ENCODE measurements around the gene SCLT1.

SCLT1 gene

GRCh38 chr4:128957459-128957858, 135.9 kb downstream of the SCLT1 start:
- no peak for DNase-seq (ENCODE audit: low read depth)

GRCh38 chr4:128955751-128956150, 137.6 kb downstream of the SCLT1 start:
- no peak for DNase-seq (ENCODE audit: low read depth)

DNA sequence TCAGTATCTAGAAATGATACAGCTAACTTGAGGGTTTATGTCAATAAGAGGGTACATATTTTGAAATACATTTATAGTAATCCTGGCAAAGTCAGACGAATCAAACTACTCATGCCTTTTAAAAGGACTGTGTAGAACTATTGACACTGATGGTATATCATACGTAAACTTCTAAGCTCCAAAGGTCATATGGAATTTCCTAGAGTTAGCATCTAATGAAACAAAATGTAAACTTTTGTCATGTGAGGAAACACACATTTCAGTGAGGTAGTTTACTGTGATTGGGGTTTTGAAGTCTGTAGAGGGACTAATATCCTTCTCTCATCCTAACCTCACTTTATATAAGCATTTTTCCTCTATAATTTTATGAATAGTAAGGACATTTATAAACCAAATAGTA, 138.4 kb downstream of the SCLT1 start:
- no peak for DNase-seq (ENCODE audit: low read depth)

DNA sequence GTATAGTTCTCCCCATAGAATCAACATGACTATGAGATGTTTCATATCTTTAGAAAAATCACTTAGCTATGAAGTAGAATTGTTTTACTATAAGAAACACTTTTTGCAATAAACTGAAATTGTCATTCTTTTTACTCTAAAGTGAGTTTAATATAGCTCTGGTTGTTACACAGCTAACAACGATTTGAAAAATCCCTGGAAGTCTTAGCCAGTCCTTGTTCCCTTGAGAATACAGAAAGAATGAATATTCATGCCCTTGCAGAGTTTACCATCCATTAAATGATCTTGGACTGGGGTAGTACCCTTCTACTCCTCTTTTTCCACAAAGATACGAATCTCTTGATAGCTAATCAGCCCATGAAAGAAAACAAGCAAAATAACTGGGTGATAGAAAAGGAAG, 142.0 kb downstream of the SCLT1 start:
- DNase-seq (ENCODE audit: low read depth), result no peak

DNA sequence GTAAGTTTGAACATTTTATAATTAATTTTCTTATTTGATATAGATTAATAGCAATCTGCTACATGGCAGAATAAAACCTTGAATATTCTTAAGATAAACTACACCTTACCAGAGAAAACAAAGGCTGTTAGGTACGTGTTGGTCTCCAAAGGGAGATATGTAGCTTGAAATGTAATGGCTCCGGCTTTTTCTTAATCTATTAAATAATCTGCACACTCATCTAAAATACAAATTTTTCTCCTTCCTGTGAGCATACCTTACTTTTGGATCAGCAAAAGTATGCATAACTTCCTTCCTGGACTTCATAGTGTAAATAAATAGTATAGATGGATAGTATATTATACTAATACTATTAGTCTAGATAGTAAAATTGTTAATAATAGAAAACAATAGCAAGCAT, 142.5 kb downstream of the SCLT1 start:
- no peak for DNase-seq (ENCODE audit: low read depth)

GRCh38 chr4:128946916-128947315, 146.4 kb downstream of the SCLT1 start:
- no peak for DNase-seq (ENCODE audit: low read depth)

GRCh38 chr4:128942607-128943006, 150.7 kb downstream of the SCLT1 start:
- DNase-seq (ENCODE audit: low read depth), result no peak

DNA sequence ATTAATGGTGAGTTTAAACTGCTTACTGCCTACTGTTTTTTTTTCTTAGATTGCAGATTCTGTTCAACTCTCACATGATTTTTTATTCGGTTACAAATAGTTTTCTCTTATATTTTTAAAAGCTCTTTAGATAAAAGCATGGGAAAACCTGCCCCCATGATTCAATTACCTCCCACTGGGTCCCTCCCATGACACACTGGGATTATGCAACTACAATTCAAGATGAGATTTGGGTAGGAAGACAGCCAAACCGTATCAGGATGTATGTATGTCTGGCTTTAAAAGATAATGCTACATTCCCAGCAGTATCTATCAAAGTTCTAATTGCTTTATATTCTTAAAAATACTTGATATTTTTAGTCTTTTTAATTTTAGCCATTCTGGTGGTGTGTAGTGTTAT, 152.4 kb downstream of the SCLT1 start:
- no peak for DNase-seq (ENCODE audit: low read depth)

DNA sequence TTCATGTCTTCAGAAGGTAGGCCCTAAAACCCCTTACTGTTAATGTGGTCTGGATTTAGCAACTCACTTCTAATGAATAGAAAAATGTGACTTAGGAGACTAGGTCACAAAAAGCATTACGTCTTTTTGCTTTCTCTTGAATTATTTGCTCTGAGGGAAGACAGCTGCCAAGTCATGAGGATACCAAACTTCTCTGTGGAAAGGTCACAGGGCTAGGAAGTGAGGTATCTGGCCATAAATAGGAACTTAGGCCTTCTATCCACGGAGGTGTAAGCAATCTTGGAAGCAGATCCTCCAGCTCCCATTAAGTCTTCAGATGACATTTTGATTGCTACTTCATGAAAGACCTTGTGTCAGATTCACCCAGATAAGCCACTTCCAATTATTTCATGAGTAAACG, 163.3 kb downstream of the SCLT1 start:
- no peak for DNase-seq (ENCODE audit: low read depth)

GRCh38 chr4:128924951-128925350, 168.4 kb downstream of the SCLT1 start:
- no peak for DNase-seq (ENCODE audit: low read depth)

- DNase-seq (ENCODE audit: low read depth), result no peak
These were observed 171.4 kb downstream of the SCLT1 start for GRCh38 chr4:128921954-128922353.

- DNase-seq (ENCODE audit: low read depth), result no peak
These were observed 175.6 kb downstream of the SCLT1 start for GRCh38 chr4:128917781-128918180.

- no peak for DNase-seq (ENCODE audit: low read depth)
These were observed 176.5 kb downstream of the SCLT1 start for GRCh38 chr4:128916832-128917231.

- no peak for DNase-seq (ENCODE audit: low read depth)
These were observed 177.8 kb downstream of the SCLT1 start for GRCh38 chr4:128915544-128915943.

DNA sequence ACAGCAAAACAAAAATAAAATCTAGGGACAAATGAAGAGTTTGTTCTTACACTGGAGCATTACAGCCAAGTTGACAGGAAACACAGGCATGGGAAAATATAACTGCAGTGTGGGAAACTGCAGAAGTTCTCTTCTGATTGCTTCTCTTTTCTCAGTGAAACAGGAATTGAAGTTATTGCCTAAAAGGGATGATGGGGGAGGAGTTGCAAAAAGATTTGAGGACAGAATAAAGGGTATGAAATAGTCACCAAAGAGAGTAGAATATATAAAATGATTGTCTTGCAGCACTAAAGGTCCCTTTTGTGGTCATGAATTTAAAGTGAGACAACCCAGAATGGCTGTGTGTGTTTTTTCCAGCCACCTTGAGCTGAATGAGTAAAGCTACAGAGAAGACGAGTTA, 180.1 kb downstream of the SCLT1 start:
- no peak for DNase-seq (ENCODE audit: low read depth)

DNA sequence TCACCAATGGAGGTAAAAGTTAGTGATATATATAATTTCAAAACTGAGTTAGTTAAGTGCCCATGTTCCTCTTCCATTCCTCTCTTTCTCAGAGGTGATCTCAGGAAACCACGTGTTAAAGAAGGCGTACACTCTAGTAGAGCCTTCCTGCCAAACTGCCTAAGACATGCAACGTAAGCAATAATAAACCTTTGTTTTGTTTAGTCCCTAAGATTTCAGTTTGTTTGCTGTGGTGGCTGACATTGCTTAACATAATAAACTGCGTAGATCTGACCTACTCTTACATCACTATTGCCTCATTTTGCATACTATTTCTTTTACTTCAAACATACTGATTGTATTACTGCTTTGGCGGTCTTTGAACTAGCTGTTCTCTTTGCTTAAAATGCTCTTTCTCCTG, 184.6 kb downstream of the SCLT1 start:
- DNase-seq (ENCODE audit: low read depth), result no peak

GRCh38 chr4:128907981-128908380, 185.4 kb downstream of the SCLT1 start:
- no peak for DNase-seq (ENCODE audit: low read depth)

GRCh38 chr4:128906581-128906980, 186.8 kb downstream of the SCLT1 start:
- no peak for DNase-seq (ENCODE audit: low read depth)

GRCh38 chr4:128904821-128905220, 188.5 kb downstream of the SCLT1 start:
- DNase-seq (ENCODE audit: low read depth), result no peak

DNA sequence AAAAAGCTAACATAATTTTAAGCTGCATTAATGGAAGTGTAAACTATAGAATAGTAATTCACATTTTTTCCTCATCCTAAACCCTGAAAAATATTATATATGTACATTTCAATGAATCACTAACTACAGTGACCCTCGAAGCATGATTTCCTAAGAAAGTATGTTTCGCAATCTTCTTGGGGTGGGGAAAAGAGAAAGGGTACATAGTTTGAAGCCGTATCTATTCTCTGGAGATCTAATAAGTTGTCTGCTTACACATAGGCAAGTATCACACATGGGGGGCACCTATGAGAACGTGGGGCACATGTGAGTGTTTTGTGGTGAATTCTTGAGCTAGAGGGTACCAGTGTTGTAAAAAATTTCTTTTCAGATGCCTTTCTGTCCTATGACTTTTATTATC, 212.7 kb downstream of the SCLT1 start:
- no peak for DNase-seq (ENCODE audit: low read depth)

DNA sequence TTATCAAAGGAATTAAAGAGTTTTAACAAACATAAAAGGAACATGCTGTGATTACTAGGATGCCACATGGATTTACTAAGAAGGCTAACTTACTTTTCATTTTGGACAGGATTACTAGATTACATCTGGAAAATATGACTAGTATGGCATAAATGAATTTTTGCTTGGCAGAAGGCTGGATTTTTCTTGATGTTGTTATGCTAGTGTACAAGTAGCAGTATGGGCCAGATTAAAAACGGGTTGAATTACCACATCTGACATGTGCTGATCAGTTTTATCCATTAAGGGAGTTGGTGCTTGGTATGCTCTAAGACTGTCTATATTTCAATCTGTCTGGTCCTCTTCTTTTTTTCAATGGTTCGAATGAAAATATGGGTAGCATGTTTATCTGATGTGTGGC, 213.4 kb downstream of the SCLT1 start:
- no peak for DNase-seq (ENCODE audit: low read depth)

DNA sequence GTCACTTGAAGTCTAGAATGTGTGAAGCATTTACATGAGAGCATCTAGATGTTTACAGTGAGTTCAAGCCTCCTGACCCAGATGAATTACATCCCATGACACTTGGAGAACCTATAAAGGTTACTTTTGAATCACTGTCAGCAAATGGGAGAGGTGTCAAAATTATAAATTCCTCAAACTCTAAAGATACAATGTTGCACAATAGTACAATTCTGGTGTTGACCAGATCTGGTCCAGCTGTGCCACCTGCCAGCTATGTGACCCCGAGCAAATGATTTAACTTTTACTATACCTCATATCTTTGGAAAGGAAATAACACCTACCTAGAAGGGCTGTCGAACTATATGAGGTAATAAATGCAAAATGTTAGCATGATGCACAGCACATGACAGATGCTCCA, 214.1 kb downstream of the SCLT1 start:
- no peak for DNase-seq (ENCODE audit: low read depth)

DNA sequence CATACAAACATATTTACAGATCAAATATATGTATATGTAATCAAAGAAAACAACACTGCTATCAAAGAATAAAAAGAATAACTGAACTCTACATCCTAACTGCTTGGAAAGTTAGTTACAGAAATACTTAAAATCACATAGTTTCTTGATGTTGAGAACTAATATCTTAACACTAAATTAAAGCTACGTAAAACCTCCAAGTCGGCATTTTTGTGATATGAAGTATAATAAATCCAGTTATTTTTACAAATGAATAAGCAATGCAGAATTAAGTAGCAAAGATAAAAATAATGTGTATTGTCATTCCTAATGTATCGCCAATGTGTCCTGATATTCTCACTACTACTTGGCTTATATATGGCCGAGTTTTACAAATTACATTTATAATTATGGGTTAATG, 215.4 kb downstream of the SCLT1 start:
- DNase-seq (ENCODE audit: low read depth), result no peak

DNA sequence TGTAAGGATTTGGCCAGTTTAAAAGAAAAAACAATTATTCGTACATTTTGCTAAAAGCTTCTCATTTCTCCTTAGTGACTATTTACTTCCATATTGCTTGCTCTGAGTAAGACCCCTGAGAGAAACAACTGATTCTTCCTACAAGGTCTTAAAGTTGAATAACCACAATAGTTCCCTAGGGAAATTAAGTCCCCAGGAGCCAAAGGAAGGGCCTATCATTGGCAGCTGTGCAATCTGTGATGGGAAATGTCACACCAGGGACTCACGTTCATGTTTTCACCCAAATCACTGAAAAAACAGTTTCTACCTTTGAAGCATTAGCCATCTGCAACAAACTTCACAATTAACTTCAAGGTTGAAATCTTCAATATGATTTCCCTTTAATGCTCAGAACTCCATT, 217.1 kb downstream of the SCLT1 start:
- DNase-seq (ENCODE audit: low read depth), result no peak

- peak; percentile 57 for DNase-seq (ENCODE audit: low read depth)
These were observed 221.4 kb downstream of the SCLT1 start for GRCh38 chr4:128871948-128872347.
